ENCODE results near the gene CRACDL.

CRACDL gene

GRCh38 chr2:98805412-98806171 lies 130.4 kb downstream of the CRACDL start:
- H3K4me3 ChIP-seq (replicated peaks; ENCODE audit: insufficient read depth, low read length), result no peak overlapping the region
- peak; percentile 100 for DNase-seq (ENCODE audit: low read depth in 1 of 2, low spot score in 1 of 2)
- H3K27me3 ChIP-seq (ENCODE audit: insufficient read depth, poor library complexity, severe bottlenecking), result no peaks in the 10 kb centered on the region
- TF ChIP-seq CTCF (IDR thresholded peaks at IDR 0.05; ENCODE audit: insufficient read depth, low read length) (no peak), GABPA (IDR thresholded peaks at IDR 0.05; ENCODE audit: low read depth) (0 out of 2 replicates have a peak, but pooled peaks have one; percentile 31), POLR2AphosphoS5 (IDR thresholded peaks at IDR 0.05; ENCODE audit: low read depth) (peak; percentile 98), SPI1 (IDR thresholded peaks at IDR 0.05; ENCODE audit: borderline replicate concordance, low read depth) (peak; percentile 98)
- TF ChIP-seq, protein P1, sequence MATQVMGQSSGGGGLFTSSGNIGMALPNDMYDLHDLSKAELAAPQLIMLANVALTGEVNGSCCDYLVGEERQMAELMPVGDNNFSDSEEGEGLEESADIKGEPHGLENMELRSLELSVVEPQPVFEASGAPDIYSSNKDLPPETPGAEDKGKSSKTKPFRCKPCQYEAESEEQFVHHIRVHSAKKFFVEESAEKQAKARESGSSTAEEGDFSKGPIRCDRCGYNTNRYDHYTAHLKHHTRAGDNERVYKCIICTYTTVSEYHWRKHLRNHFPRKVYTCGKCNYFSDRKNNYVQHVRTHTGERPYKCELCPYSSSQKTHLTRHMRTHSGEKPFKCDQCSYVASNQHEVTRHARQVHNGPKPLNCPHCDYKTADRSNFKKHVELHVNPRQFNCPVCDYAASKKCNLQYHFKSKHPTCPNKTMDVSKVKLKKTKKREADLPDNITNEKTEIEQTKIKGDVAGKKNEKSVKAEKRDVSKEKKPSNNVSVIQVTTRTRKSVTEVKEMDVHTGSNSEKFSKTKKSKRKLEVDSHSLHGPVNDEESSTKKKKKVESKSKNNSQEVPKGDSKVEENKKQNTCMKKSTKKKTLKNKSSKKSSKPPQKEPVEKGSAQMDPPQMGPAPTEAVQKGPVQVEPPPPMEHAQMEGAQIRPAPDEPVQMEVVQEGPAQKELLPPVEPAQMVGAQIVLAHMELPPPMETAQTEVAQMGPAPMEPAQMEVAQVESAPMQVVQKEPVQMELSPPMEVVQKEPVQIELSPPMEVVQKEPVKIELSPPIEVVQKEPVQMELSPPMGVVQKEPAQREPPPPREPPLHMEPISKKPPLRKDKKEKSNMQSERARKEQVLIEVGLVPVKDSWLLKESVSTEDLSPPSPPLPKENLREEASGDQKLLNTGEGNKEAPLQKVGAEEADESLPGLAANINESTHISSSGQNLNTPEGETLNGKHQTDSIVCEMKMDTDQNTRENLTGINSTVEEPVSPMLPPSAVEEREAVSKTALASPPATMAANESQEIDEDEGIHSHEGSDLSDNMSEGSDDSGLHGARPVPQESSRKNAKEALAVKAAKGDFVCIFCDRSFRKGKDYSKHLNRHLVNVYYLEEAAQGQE (IDR thresholded peaks at IDR 0.05; ENCODE audit: insufficient replicate concordance, low read depth), result peak; percentile 56
- peak overlapping the region; percentile 98 for H3K27ac ChIP-seq (replicated peaks)

- Histone ChIP-seq H3K4me3 (replicated peaks; ENCODE audit: insufficient read depth, low read length) (no peak overlapping the region), H3K27ac (replicated peaks) (peak overlapping the region; percentile 98), H3K27me3 (ENCODE audit: insufficient read depth, poor library complexity, severe bottlenecking) (no peaks in the 10 kb centered on the region)
- TF ChIP-seq SPI1 (IDR thresholded peaks at IDR 0.05; ENCODE audit: borderline replicate concordance, low read depth) (no peak), POLR2AphosphoS5 (IDR thresholded peaks at IDR 0.05; ENCODE audit: low read depth) (no peak), CTCF (IDR thresholded peaks at IDR 0.05; ENCODE audit: insufficient read depth, low read length) (no peak), GABPA (IDR thresholded peaks at IDR 0.05; ENCODE audit: low read depth) (no peak)
- TF ChIP-seq, protein P1 (IDR thresholded peaks at IDR 0.05; ENCODE audit: insufficient replicate concordance, low read depth), result no peak
- peak in 1 of 2 experiments; percentile 57 for DNase-seq (ENCODE audit: low read depth in 1 of 2, low spot score in 1 of 2)
These were observed 131.3 kb downstream of the CRACDL start for GRCh38 chr2:98804736-98805135.

GRCh38 chr2:98804265-98804650 lies 131.8 kb downstream of the CRACDL start:
- H3K27ac ChIP-seq (replicated peaks), result peak overlapping the region; percentile 98
- no peak overlapping the region for H3K4me3 ChIP-seq (replicated peaks; ENCODE audit: insufficient read depth, low read length)
- TF ChIP-seq, protein P1 (IDR thresholded peaks at IDR 0.05; ENCODE audit: insufficient replicate concordance, low read depth), result no peak
- no peak for TF ChIP-seq CTCF (IDR thresholded peaks at IDR 0.05; ENCODE audit: insufficient read depth, low read length)
- no peak for DNase-seq (ENCODE audit: low read depth in 1 of 2, low spot score in 1 of 2)
- H3K27me3 ChIP-seq (ENCODE audit: insufficient read depth, poor library complexity, severe bottlenecking), result no peaks in the 10 kb centered on the region
